ENCODE measurements around the gene AXIN2.

AXIN2 gene

GRCh38 chr17:65592125-65592965, 30.9 kb upstream of the AXIN2 start:
- POLR2A ChIA-PET = no interaction called here
- TF ChIP-seq CTCF (IDR thresholded peaks at IDR 0.05; ENCODE audit: control extremely low read depth, extremely low read depth, low read depth, missing control alignments) = no peak
- no peak for DNase-seq (ENCODE audit: extremely low spot score)
- CTCF ChIA-PET = no interaction called here

GRCh38 chr17:65589321-65589720, 27.9 kb upstream of the AXIN2 start:
- ChIA-PET POLR2A (no interaction called here), CTCF (no interaction called here)
- no peak for DNase-seq (ENCODE audit: extremely low spot score)
- no peak for TF ChIP-seq CTCF (IDR thresholded peaks at IDR 0.05; ENCODE audit: control extremely low read depth, extremely low read depth, low read depth, missing control alignments)

- TF ChIP-seq CTCF (IDR thresholded peaks at IDR 0.05; ENCODE audit: control extremely low read depth, extremely low read depth, low read depth, missing control alignments) = no peak
- ChIA-PET POLR2A (no interaction called here), CTCF (no interaction called here)
- DNase-seq (ENCODE audit: extremely low spot score) = no peak
Observed at GRCh38 chr17:65588181-65588808, 26.8 kb upstream of the AXIN2 start.

GRCh38 chr17:65587534-65588180, 26.2 kb upstream of the AXIN2 start:
- DNase-seq (ENCODE audit: extremely low spot score) = no peak
- ChIA-PET CTCF (no interaction called here), POLR2A (no interaction called here)
- no peak for TF ChIP-seq CTCF (IDR thresholded peaks at IDR 0.05; ENCODE audit: control extremely low read depth, extremely low read depth, low read depth, missing control alignments)

GRCh38 chr17:65586899-65587298, 25.5 kb upstream of the AXIN2 start:
- ChIA-PET CTCF (no interaction called here), POLR2A (interaction anchor here (0.6 kb wide), 1 partner anchor 34 kb away, joined by 6 read pairs; no protein-coding TSS in a partner anchor)
- no peak for DNase-seq (ENCODE audit: extremely low spot score)
- no peak for TF ChIP-seq CTCF (IDR thresholded peaks at IDR 0.05; ENCODE audit: control extremely low read depth, extremely low read depth, low read depth, missing control alignments)

- no peak for DNase-seq (ENCODE audit: extremely low spot score)
- POLR2A ChIA-PET = no interaction called here
- no peak for TF ChIP-seq CTCF (IDR thresholded peaks at IDR 0.05; ENCODE audit: control extremely low read depth, extremely low read depth, low read depth, missing control alignments)
- CTCF ChIA-PET = no interaction called here
Observed at GRCh38 chr17:65584604-65585521, 23.4 kb upstream of the AXIN2 start.
